GM18868 (cell line): Measurements from ENCODE around the gene CCR3.
A peak's percentile ranks its signal among the peaks of the same experiment; 100 is the strongest.
"Not testable (repeated sequence)": the region's sequence is repeated elsewhere in the genome, so short reads cannot be mapped to it uniquely, and the experiment has no call there.

Source experiments
- ATAC-seq: cut with Tn5 transposase; IDR thresholded peaks from one replicate; pipeline ENCODE4 v1.9.1; 2021; ENCODE audit warnings: mild to moderate bottlenecking, moderate library complexity; ENCODE audit not compliant: unreplicated experiment

The CCR3 gene

DNA sequence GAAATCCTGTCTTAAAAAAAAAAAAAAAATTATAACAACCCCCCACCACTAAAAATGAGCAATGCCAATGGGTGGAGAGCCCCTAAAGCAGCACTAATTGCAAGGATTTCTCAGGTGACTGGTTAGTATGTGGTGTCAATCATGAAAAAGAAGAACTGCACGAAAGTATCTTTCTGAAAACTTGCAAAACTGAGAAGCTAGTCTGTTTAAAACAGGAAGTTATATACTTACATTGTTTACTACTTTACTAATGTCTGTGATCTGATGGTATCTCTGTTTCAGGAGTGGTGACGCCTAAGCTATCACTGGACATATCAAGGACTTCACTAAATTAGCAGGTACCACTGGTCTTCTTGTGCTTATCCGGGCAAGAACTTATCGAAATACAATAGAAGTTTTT is at the start of gene CCR3:
TSS of gene CCR3 (plus strand) at position 341 of the 400 bp plus-strand sequence. CDS start 22,699 bp downstream, outside the sequence.
- ATAC-seq = no peak

DNA sequence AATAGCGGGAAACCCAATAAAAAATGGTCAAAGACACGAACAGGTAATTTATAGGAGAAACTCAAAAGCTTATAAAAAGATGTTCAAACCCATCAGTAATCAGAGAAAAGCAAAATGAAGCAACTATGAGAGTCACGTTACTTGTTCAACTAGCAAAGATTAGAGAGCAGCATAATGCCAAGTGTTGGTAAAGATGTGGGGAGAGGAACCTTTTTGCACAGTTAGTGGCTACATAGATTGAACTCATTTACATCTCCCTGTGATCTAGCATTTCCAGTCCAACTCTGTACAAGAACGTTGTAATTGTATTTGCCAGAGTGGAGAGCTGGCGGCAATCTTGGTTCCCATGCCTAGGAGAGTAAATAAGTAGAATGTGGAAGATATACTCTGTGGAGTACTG is 49.3 kb upstream of the CCR3 start:
- ATAC-seq = no peak

DNA sequence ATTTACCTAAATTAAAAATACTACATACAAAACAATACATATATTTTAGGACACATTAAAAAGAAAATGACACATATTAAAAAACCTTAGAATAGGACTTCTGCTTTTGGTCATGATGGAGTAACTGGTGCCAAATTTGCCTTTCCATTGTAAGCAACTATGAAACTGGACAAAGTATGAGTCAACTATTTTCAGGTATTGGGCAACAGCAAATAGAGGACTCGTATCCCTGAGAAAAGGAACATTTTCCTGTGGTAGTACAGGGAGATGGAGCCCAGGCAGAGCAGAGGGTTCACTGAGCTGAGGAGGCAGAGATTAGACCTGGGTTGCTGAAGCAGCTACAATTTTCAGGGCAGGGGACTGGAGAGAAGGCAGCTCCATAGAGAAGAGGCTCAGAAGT is 48.8 kb upstream of the CCR3 start:
- ATAC-seq = no peak

DNA sequence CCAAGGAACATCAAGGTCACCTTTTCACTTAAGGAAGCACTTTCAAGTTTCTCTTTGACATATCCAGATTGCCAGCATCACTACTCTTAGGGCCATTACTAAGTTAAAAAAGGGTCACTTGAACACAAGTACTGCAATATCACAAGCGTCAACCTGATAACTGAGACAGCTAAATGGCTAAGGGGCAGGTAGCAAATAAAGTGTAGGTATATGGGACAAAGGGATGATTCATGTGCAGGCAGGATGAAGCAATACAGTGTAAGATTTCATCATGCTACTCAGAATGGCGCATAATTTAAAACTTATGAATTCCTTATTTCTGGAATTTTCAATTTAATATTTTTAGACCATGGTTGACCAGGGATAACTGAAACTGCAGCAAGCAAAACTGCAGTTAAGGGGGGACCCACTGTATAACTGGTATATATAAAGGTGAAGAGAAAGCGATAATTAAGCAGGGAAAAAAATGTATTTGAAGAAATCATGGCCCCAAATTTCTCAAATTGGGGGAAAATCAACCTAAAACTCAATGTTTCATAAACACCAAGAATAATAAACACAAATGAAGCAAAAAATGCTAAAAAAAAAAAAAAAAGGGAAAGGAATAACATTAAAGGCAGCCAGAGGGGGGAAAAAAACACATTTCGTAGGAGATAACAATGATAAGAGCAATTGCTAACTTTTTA is 47.2 kb upstream of the CCR3 start:
- ATAC-seq = no peak

DNA sequence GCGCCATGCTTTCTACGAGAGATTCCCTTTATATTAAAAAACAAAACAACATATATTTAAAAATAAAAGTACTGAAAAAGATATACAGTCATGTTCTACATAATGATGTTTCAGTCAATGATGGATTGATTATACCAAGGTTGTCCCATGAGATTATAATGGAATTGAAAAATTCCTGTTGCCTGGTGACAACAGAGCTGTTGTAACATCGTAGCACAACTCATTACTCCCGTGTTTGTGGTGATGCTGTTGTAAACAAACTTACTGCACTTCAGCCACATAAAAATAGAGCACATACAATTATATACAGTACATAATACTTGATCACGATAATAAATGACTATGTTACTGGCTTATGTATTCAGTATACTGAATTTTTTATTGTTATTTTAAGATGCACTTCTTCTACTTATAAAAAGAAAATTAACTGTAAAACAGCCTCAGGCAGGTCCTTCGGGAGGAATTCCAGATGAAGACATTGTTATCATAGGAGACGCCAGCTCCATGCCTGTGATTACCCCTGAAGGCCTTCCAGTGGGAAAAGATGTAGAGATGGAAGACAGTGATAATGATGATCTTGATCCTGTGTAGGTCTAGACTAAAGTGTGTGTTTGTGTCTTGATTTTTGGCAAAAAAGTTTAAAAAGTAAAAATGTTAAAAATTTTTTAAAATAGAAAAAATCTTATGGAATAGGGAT is 45.9 kb upstream of the CCR3 start:
- ATAC-seq = no peak

DNA sequence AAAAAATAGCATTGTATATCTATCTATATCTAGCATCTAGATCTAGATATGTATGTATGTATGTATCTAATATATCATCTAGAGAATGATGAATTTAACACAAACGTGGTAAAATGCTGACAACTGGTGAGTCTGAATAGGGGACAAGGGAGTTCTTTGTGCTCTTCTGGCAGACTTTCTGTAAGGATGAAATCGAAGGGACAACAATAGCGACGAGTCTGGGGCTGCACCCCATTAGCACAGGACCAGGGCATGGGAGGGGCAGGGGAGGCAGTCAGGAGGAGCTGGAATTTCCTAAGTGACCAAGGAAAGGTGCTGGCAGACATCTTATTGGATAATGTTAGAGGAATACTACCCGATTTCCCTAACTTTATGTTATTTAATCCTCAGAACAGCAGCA is 42.0 kb upstream of the CCR3 start:
- no peak for ATAC-seq

DNA sequence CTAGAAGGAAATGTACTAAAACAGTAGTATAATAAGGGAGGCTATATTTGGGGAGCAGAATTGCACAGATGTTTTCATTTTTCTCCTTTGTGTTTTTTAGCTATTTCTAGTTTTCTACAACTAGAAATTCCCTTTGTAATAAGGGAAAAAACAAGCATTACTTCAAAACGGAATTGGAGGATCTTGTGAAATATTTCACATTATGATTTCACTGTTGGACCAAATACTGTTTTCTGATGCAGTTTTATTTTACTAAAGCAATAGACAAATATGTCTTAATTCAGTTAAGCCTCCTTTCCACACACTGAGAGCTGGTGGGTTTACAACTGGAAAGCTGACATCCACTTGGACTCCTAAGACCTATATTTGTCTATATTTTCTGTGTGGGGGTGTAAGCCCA is 41.5 kb upstream of the CCR3 start:
- ATAC-seq = no peak

DNA sequence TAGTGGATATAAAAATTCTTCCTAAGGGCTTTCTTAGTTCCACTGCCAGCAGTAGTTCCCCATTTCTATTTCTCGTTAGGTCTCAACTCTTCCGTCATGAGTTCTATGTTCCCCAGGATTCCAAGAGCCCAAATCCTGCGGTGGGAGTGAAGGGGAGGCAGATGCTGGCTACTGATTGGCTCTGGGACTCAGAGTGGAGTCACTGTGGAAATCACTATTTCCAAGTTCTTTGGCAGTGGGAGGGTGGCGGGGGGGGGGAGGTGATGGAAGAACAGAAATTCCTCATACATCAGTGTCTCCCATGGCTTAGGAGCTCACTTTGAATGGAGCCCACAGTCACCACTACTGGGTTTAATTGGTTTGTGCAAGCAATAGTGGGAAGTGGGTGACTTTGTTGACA is 39.7 kb upstream of the CCR3 start:
- no peak for ATAC-seq

DNA sequence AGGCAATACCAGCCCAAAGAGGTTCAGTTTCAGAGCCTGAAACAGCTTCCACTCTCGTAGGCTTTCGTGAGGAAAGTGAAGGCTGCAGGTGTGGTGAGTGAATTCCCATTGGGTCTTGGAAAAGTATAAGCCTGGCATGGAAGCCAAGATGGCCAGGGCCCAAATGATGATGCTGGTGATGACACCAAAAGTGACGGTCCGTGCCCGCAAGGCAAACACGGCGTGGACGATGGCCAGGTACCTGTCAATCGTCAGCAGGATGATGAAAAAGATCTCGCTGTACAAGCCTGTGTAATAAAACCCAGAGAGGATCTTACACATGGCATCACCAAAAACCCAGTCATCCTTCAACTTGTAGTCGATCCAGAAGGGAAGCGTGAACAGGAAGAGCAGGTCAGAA is 38.6 kb upstream of the CCR3 start:
- ATAC-seq = no peak

DNA sequence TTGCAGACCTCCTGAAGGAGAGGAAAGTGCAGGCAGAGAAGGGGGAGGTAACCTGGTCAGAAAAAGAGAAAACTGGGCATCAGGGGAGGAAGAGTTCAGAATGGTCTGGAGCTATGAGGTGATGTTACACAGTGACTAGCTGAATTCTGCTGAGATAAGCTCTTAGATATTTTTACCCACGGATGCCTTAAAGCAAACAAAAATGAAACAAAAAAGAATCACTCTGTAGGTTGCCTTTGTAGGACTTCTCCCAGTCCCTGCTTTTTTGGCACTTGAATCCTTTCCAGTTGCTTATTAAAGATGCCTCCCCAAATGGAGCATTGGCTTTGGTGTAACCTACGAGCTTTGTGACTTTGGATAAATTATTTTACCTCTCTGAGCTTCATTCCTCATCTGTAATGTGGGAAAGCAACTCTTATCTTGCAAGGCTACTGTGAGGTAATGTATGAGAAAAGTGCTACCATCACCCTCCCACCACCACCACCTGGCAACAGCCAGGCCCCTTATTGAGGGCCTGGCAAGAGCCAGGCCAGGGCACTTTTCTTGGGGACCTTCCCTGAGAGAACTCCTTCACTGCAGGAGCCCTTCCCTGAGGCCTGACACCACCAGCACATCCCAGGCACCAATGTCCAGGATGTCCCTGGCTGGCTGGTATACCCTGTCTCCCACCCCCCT is 36.8 kb upstream of the CCR3 start:
- no peak for ATAC-seq

DNA sequence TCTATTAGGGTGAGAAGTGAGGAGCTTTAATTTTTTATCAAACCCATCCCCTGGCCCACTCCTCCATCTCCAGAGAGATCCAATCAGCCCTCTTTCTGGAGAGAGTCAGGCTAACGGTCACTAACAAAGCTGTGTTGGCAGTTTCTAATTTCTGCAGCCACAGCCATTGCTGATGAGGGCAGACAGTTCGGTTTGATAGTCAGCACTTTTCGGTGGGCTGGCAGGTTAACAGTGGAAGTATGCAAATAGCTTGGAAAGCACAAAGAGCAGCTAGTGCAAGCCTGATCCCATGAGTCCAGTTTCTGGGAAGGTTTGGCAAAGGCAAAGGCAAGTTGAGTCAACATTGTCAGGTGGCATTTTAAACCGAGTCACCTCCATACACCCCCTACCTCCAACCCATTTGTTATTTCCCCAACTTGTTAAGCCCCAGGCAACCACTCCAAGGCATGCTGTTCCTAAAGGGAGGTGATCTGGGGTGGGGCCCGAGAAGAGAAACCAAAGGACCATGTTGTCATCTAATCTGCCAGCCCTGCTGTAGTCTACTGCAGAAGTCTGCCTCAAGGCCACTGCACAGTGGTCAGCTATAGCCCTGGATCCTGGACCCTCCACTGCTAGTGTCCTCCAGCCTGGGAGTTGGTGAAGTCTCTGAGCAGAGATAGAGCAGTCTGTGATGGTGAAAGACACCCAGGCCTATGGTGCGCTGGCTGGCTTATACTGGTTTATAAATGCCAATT is 35.8 kb upstream of the CCR3 start:
- ATAC-seq = no peak

DNA sequence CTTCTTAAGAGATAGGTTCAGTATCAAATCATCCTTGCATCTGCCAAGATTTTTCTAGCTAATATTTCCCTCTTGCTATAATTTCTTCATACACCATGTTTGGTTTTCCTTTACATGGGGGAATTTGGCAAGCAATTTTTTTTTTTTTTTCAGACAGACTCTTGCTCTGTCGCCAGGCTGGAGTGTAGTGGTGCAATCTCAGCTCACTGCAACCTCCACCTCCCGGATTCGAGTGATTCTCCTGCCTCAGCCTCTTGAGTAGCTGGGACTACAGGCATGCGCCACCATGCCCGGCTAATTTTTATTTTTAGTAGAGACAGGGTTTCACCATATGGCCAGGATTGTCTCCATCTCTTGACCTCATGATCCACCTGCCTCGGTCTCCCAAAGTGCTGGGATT is 34.7 kb upstream of the CCR3 start:
- ATAC-seq = not testable (repeated sequence)

DNA sequence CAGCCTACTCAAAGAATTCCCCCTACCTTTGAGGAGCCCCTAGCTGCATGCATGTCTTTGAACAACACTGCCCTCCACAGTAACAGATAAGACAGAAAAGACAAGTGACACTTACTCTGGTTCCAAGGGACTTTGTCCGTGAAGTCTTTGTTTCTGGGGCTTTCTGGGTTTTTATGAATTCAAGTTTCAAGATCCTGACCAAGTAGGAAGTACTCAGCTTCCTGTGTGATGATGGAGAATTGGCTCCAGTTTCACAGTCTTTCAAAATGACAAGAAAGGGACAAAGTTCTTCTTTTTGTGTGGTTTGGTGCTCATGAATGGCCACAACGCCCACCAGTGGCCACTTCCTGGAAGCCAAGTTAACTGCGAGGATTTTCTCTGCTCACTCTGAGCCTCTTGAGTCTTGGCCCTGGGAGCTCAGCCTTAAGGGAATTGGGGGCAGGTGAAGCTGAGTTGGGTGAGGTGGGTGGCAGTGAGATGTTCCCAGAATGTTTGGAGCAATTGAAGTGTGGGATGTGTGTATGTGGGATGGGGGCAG is 34.0 kb upstream of the CCR3 start, which contains the start of gene CCR1:
TSS of gene CCR1 (minus strand) at position 147 of the 538 bp plus-strand sequence. CDS start 4,000 bp downstream, outside the sequence.
- peak; percentile 61 for ATAC-seq

DNA sequence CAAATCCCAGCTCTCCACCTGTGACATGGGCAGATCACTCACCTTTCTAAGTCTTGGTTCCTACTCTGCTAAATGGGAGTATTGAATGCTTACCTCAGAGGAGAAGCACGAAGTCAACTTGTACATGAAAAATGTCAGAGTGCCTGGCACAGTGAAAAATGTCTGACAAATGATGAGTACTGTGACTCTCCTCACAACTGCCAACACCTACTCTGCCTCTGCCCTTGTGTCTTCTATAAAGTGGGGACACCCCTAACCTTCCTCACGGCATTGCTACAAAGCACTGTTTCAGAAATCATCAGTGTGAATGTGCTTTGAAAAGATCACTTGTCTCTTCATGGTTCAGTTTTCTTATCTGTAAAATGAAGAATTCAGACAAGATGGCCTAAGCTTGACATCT is 33.2 kb upstream of the CCR3 start:
- ATAC-seq = no peak

DNA sequence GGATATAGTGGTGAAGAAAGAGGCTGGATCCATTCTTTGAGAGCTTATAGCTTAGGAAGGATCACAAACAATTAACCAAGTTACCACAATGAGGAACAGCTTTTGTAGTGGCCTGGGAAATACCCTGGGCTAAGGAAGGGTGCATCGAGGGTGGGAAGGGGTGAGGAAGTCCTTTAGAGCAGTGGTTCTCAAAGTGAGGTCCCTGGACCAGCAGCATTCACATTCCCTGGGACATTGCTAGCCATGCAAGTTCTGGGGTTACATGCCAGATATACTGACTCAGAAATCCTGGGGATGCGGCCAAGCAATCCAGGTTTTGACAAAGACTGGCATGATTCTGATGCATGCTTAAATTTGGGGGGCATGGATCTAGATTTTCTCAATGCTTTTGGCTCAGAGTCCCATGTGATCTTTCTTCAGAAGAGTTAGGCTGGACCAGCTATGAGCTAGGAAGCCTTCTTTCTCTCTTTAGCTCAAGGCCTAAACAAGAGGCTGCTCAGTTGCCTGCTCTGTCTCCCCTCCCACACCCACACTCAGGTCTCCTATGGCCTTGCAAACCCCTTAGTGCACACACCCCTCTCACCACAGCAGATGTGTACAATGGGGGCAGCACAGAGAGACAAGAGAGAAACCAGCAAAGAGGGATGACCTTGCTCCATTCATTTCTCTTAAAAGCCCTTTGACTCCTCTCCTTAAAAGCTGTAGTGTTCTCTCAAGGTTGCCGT is 32.4 kb upstream of the CCR3 start:
- ATAC-seq = no peak

DNA sequence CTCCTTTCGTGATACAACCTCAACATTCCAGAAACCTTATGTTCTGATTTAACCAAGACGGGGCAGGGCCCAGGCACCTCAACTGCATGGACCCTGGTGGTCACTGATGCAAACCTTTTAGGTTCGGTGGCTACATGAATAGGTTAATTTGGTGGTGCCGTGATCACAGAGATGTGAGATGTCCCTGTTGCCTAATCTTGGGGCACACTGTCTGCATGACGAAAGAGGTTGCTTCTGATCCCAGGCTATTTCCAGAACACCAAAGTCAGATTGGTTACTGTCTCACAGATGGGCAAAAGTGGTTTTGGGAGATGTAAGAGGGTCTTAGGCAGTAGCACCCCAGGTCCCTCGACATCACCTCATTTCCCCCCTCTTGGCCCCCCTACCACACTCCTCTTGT is 30.2 kb upstream of the CCR3 start:
- ATAC-seq = no peak

DNA sequence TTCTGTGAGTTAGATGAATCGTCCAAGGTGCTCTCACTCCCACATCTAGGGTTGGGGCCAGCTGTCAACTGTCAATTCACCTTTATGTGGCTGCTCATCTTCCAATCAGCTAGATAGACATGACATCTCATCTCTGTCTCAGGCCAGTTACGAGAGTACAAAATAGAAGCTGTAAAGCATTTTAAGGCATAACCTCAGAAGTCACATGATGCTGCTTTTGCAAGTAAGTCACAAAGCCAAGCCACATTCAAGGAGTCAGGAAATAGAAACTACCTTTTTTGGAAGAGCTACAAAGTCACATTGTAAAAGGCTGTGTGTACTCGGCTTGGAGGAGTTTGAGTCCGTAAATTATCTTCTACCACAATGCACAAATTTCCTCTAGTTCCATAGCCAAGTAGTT is 29.1 kb upstream of the CCR3 start:
- no peak for ATAC-seq

DNA sequence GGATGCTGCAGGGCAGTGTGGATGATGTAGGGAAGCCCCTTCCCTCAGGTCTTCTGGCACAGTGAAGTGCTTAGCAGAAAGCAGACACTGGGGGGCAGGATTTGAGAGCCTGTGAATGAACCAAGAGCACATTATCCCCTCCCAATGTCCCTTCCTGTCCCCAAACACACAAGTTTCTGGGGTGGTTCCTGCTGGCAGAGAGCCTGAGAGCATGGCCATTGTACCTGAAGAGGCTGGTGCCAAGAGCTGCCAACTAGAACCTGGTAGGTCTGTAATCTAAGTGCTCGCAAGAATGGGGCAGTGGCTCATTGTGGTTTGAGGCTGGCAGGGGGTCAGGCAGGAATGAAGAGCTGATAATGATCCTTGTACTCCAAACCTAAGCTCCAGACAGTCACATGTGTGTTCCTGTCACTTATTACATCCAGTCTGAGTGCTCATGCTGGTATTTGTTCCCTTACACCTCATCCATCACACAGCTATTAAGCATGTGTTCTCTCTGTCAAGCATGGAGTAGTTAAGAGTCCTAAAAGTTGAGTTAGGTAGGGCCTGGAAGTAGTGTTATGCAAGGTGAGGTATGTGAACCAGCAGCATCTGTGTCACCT is 27.4 kb upstream of the CCR3 start:
- no peak for ATAC-seq

DNA sequence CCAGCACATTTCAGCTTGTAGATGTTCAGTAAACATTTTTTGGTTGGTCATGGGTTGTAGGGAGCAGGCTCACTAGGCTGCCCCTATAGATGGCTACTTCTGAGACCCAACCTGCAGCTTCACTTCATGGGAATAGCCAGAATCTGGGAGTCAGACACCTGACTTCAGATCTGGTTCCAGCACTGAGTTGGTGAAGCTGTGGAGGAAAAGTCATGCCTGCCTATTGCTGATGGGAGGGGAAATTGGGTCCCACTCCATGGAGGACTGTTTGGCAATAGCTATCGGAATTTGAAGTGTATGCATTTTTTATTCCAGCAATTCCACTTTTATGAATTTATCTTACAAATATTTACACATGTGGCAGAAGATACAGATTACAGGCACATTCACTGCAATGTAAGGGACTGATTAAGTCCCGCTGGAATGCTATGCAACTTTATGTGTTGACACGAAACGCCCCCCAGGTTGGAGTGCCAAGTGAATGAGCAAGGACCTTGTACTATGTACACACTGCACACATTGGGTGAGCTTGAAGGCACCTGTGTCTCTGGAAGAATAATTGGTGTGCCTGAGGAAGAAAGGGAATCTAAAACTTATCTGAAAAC is 26.3 kb upstream of the CCR3 start:
- no peak for ATAC-seq
